ENCODE measurements around the gene PTPRC.
"Not testable (repeated sequence)": the region's sequence is repeated elsewhere in the genome, so short reads cannot be mapped to it uniquely, and the experiment has no call there.

Gene PTPRC, protein sequence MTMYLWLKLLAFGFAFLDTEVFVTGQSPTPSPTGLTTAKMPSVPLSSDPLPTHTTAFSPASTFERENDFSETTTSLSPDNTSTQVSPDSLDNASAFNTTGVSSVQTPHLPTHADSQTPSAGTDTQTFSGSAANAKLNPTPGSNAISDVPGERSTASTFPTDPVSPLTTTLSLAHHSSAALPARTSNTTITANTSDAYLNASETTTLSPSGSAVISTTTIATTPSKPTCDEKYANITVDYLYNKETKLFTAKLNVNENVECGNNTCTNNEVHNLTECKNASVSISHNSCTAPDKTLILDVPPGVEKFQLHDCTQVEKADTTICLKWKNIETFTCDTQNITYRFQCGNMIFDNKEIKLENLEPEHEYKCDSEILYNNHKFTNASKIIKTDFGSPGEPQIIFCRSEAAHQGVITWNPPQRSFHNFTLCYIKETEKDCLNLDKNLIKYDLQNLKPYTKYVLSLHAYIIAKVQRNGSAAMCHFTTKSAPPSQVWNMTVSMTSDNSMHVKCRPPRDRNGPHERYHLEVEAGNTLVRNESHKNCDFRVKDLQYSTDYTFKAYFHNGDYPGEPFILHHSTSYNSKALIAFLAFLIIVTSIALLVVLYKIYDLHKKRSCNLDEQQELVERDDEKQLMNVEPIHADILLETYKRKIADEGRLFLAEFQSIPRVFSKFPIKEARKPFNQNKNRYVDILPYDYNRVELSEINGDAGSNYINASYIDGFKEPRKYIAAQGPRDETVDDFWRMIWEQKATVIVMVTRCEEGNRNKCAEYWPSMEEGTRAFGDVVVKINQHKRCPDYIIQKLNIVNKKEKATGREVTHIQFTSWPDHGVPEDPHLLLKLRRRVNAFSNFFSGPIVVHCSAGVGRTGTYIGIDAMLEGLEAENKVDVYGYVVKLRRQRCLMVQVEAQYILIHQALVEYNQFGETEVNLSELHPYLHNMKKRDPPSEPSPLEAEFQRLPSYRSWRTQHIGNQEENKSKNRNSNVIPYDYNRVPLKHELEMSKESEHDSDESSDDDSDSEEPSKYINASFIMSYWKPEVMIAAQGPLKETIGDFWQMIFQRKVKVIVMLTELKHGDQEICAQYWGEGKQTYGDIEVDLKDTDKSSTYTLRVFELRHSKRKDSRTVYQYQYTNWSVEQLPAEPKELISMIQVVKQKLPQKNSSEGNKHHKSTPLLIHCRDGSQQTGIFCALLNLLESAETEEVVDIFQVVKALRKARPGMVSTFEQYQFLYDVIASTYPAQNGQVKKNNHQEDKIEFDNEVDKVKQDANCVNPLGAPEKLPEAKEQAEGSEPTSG (N-terminal part only)

DNA sequence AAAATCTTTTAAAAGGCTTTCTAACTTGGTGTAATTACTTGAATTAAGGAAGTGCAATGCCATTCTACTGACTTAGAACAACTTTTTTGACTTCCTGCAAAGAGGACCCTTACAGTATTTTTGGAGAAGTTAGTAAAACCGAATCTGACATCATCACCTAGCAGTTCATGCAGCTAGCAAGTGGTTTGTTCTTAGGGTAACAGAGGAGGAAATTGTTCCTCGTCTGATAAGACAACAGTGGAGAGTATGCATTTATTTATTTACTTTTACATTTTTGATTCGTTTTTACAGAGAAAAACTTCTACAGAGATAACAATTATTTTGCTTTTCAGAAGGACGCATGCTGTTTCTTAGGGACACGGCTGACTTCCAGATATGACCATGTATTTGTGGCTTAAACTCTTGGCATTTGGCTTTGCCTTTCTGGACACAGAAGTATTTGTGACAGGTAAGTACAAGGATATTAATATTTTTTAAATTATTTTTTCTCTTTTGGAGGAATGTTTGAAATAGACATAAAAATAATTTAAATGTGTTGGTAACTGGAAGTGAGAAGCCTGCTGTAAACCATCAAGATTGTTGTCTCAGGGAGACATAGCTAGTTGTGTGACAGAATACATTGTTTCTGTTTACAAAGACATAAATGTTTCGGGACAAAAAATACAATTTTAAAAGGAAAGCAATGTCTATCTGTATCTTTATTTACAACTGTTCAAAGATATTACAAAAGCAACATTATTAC is at the start of gene PTPRC:
TSS of gene PTPRC (plus strand) at position 147 of the 742 bp plus-strand sequence. CDS start at position 376, 229 bp downstream.
- peak within 1 kb of the TSS; percentile 94 for H3K27ac Mint-ChIP-seq
- H3K27me3 Mint-ChIP-seq = no peaks in the 10 kb centered on the region
- H3K4me3 Mint-ChIP-seq = peak within 1 kb of the TSS; percentile 78
- DNase-seq = no peak
- peaks cover 58% of the 10 kb centered on the region for H3K4me1 Mint-ChIP-seq (ENCODE audit: low read depth)
- peaks cover 53% of the 10 kb centered on the region for H3K36me3 Mint-ChIP-seq (ENCODE audit: low read depth)
- H3K9me3 Mint-ChIP-seq = no peaks in the 10 kb centered on the region

GRCh38 chr1:198590454-198590853 is 48.4 kb upstream of the PTPRC start:
- Mint-ChIP-seq H3K4me3 (no peak overlapping the region), H3K27me3 (no peaks in the 10 kb centered on the region), H3K36me3 (ENCODE audit: low read depth) (peaks cover 10% of the 10 kb centered on the region), H3K27ac (no peak overlapping the region), H3K9me3 (peaks cover 27% of the 10 kb centered on the region), H3K4me1 (ENCODE audit: low read depth) (peaks cover 21% of the 10 kb centered on the region)
- no peak for DNase-seq

- H3K36me3 Mint-ChIP-seq (ENCODE audit: low read depth) = peaks cover 12% of the 10 kb centered on the region
- H3K4me1 Mint-ChIP-seq (ENCODE audit: low read depth) = peaks cover 55% of the 10 kb centered on the region
- DNase-seq = no peak
- H3K27me3 Mint-ChIP-seq = no peaks in the 10 kb centered on the region
- no peak overlapping the region for H3K4me3 Mint-ChIP-seq
- H3K27ac Mint-ChIP-seq = no peak overlapping the region
- H3K9me3 Mint-ChIP-seq = peaks cover 9% of the 10 kb centered on the region
Measured at GRCh38 chr1:198595765-198596164, 43.1 kb upstream of the PTPRC start.

DNA sequence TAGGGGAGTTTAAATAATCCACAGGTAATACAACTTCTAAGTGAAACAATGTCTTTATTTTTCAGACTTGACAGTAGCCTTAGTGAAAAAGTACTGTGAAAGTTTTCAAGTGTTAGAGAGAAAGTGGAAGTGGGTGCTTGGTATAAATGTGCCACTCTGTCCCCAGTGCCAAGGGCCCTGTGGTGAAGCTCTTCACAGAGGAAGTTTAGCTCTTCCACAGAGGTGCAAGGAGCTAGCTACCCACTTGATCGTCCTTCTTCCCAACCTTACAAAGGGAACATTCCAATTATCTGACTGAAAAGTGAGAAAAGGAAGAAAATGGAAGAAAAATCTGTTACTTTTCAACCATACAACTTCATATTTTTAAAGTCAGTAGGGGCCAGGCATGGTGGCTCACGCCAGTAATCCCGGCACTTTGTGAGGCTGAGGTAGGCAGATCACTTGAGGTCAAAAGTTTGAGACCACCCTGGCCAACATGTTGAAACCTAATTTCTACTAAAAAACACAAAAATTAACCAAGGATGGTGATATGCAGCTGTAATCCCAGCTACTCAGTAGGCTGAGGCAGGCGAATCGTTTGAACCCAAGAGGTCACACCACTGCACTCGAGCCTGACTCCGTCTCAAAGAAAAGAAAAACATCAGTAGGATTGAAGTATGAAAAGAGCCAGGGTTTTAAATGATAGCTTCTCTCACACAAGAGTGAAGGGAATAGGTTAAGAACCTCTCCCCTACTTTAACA is 41.0 kb upstream of the PTPRC start:
- H3K27ac Mint-ChIP-seq = peak overlapping the region; percentile 86
- peaks cover 13% of the 10 kb centered on the region for H3K9me3 Mint-ChIP-seq
- peak overlapping the region; percentile 61 for H3K4me3 Mint-ChIP-seq
- DNase-seq = no peak
- H3K36me3 Mint-ChIP-seq (ENCODE audit: low read depth) = peaks cover 20% of the 10 kb centered on the region
- no peaks in the 10 kb centered on the region for H3K27me3 Mint-ChIP-seq
- H3K4me1 Mint-ChIP-seq (ENCODE audit: low read depth) = peaks cover 76% of the 10 kb centered on the region

- Mint-ChIP-seq H3K9me3 (peaks cover 12% of the 10 kb centered on the region), H3K4me3 (peak overlapping the region; percentile 61), H3K27ac (peak overlapping the region; percentile 81), H3K36me3 (ENCODE audit: low read depth) (peaks cover 20% of the 10 kb centered on the region), H3K27me3 (no peaks in the 10 kb centered on the region), H3K4me1 (ENCODE audit: low read depth) (peaks cover 80% of the 10 kb centered on the region)
- DNase-seq = no peak
Measured at GRCh38 chr1:198598796-198599321, 40.0 kb upstream of the PTPRC start.

DNA sequence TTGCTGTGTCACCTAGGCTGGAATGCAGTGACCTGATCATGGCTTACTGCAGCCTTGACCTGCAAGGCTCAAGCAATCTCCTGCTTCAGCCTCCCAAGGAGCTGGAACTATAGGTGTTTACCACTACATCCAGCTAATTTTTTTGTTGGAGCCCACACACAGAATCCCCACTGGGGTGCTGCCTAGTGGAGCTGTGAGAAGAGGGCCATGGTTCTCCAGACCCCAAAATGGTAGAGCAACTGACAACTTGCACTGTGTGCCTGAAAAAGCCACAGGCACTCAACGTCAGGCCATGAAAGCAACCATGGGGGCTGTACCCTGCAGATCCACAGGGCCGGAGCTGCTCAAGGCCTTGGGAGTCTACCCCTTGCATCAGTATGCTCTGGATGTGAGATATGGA is 39.1 kb upstream of the PTPRC start:
- no peak overlapping the region for H3K4me3 Mint-ChIP-seq
- H3K9me3 Mint-ChIP-seq = peaks cover 12% of the 10 kb centered on the region
- H3K27ac Mint-ChIP-seq = no peak overlapping the region
- no peak for DNase-seq
- H3K4me1 Mint-ChIP-seq (ENCODE audit: low read depth) = peaks cover 87% of the 10 kb centered on the region
- peaks cover 20% of the 10 kb centered on the region for H3K36me3 Mint-ChIP-seq (ENCODE audit: low read depth)
- no peaks in the 10 kb centered on the region for H3K27me3 Mint-ChIP-seq

DNA sequence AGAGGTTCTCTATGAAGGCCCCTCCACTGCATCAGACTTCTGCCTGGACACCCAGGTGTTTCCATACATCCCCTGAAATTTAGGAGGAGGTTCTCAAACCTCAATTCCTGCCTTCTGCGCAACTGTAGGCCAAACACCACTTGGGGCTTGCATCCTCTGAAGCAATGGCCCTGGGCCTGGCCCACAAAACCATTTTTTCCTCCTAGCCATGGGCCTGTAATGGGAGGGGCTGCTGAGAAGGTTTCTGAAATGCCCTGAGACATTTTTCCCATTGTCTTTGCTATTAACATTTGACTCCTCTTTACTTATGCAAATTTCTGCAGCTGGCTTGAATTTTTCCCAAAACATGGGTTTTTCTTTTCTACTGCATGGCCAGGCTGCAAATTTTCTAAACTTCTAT is 37.9 kb upstream of the PTPRC start:
- Mint-ChIP-seq H3K27ac (peak overlapping the region; percentile 92), H3K4me1 (ENCODE audit: low read depth) (peaks cover 86% of the 10 kb centered on the region), H3K36me3 (ENCODE audit: low read depth) (peaks cover 20% of the 10 kb centered on the region), H3K4me3 (no peak overlapping the region), H3K27me3 (no peaks in the 10 kb centered on the region), H3K9me3 (peaks cover 12% of the 10 kb centered on the region)
- no peak for DNase-seq

DNA sequence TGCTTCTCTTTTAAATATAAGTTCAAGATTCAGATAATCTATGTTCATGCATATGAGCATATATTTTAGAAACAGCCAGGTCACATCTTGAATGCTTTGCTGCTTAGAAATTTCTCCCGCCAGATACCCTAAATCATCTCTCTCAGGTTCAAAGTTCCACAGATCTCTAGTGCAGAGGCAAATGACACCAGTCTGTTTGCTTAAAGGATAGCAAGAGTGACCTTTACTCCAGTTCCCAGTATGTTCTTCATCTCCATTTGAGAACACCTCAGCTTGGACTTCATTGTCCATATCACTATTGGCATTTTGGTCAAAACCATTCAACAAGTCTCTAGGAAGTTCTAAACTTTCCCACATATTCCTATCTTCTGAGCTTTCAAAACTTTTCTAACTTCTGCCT is 37.5 kb upstream of the PTPRC start:
- peaks cover 12% of the 10 kb centered on the region for H3K9me3 Mint-ChIP-seq
- H3K27me3 Mint-ChIP-seq, DNase-seq, H3K4me3 Mint-ChIP-seq: not testable (repeated sequence)
- peaks cover 20% of the 10 kb centered on the region for H3K36me3 Mint-ChIP-seq (ENCODE audit: low read depth)
- H3K27ac Mint-ChIP-seq = peak overlapping the region; percentile 92
- peaks cover 88% of the 10 kb centered on the region for H3K4me1 Mint-ChIP-seq (ENCODE audit: low read depth)

- peaks cover 12% of the 10 kb centered on the region for H3K9me3 Mint-ChIP-seq
- peaks cover 20% of the 10 kb centered on the region for H3K36me3 Mint-ChIP-seq (ENCODE audit: low read depth)
- H3K27me3 Mint-ChIP-seq = no peaks in the 10 kb centered on the region
- peak overlapping the region; percentile 28 for H3K4me3 Mint-ChIP-seq
- no peak for DNase-seq
- peak overlapping the region; percentile 92 for H3K27ac Mint-ChIP-seq
- H3K4me1 Mint-ChIP-seq (ENCODE audit: low read depth) = peaks cover 88% of the 10 kb centered on the region
Measured at GRCh38 chr1:198601936-198602889, 36.6 kb upstream of the PTPRC start.

- H3K36me3 Mint-ChIP-seq (ENCODE audit: low read depth) = peaks cover 19% of the 10 kb centered on the region
- H3K9me3 Mint-ChIP-seq = peaks cover 12% of the 10 kb centered on the region
- H3K4me1 Mint-ChIP-seq (ENCODE audit: low read depth) = peaks cover 78% of the 10 kb centered on the region
- H3K4me3 Mint-ChIP-seq = no peak overlapping the region
- no peak for DNase-seq
- H3K27me3 Mint-ChIP-seq = no peaks in the 10 kb centered on the region
- H3K27ac Mint-ChIP-seq = no peak overlapping the region
Measured at GRCh38 chr1:198604975-198605374, 33.9 kb upstream of the PTPRC start.

- no peak for DNase-seq
- Mint-ChIP-seq H3K27ac (no peak overlapping the region), H3K36me3 (ENCODE audit: low read depth) (peaks cover 15% of the 10 kb centered on the region), H3K4me1 (ENCODE audit: low read depth) (peaks cover 76% of the 10 kb centered on the region), H3K9me3 (peaks cover 7% of the 10 kb centered on the region), H3K27me3 (no peaks in the 10 kb centered on the region), H3K4me3 (no peak overlapping the region)
Measured at GRCh38 chr1:198605406-198605805, 33.4 kb upstream of the PTPRC start.

- Mint-ChIP-seq H3K4me1 (ENCODE audit: low read depth) (peaks cover 76% of the 10 kb centered on the region), H3K27me3 (no peaks in the 10 kb centered on the region), H3K4me3 (no peak overlapping the region), H3K9me3 (peaks cover 6% of the 10 kb centered on the region), H3K27ac (peak overlapping the region; percentile 70), H3K36me3 (ENCODE audit: low read depth) (peaks cover 9% of the 10 kb centered on the region)
- no peak for DNase-seq
Measured at GRCh38 chr1:198606020-198606438, 32.8 kb upstream of the PTPRC start.

Data from activated T-cell treated with anti-CD3 and anti-CD28 coated beads, Interleukin-2, amount 50 U/mL, for 24 hours (primary cell).